K562 (cell line): ENCODE results near the gene PRSS53. TPM values are rescaled to one million over a fixed set of nuclear protein-coding genes. Genes with fewer than 3 reads are reported as not detected.

Experiments used
- ATAC-seq: fragments of 200-7000 bp; cut with Tn5 transposase; 3 replicates; pipeline ENCODE4 v1.9.1; 2020; ENCODE audit warnings: moderate library complexity
- BruUV-seq: library from RNA; stranded (reverse); fragments of 400-500 nt; replicated peaks from 2 replicates; lab custom pipeline; 2021; lab: Mats Ljungman, UMichigan
- CTCF ChIA-PET: fragments of 300-600 bp; formaldehyde crosslinking; extraction: SDS; loops from one replicate; lab custom pipeline; 2021; ENCODE audit warnings: low intra/inter-chr PET ratio; lab: Yijun Ruan, JAX
- POLR2A ChIA-PET: fragments of 300-600, 350-650 bp; sonication (Branson Sonifier 250); formaldehyde crosslinking; extraction: SDS; loops from one replicate; lab custom pipeline; 2021; ENCODE audit warnings: antibody characterized with exemption, inconsistent platforms; lab: Yijun Ruan, JAX
- DNase-seq, 4 experiments: peaks; one replicate each; pipeline versions ENCODE4 v3.0.0 to v3.0.0-alpha.2; 2011 to 2018; ENCODE audit warnings: low spot score in 3 of 4, mixed read lengths in 3 of 4; ENCODE audit errors: extremely low read depth in 1 of 4
- FAIRE-seq: peaks from 2 replicates; lab custom pipeline; 2011; peaks lifted over from hg19 to GRCh38; lab: Jason Lieb, UNC
- H2AFZ ChIP-seq: 2 replicates; pipeline ENCODE4 v1.6.0; 2011; ENCODE audit warnings: low read depth, low read length, control low read depth, inconsistent platforms
- H3K27ac ChIP-seq: fragments of 200-600 bp; 3 replicates; pipeline ENCODE4 v1.8.0; 2011; ENCODE audit warnings: low read depth, mild to moderate bottlenecking, control low read depth, inconsistent platforms, low read length, moderate library complexity, mixed read lengths; ENCODE audit errors: extremely low read depth
- H3K27me3 ChIP-seq, 2 experiments: fragments of 300-600 bp in 1 of 2; 2 replicates in 1 of 2; 3 replicates in 1 of 2; pipeline versions ENCODE4 v1.6.0 to v1.8.0; 2011; ENCODE audit warnings: inconsistent platforms in 2 of 2, low read length in 2 of 2, mild to moderate bottlenecking in 1 of 2, mixed read lengths in 1 of 2, moderate library complexity in 1 of 2; ENCODE audit not compliant: control insufficient read depth in 2 of 2, insufficient read depth in 2 of 2
- H3K36me3 ChIP-seq: fragments of 300-600 bp; 3 replicates; pipeline ENCODE4 v1.8.0; 2011; ENCODE audit warnings: mild to moderate bottlenecking, low read length, inconsistent platforms; ENCODE audit not compliant: control insufficient read depth, insufficient read depth
- H3K4me1 ChIP-seq, 2 experiments: fragments of 200-600 bp in 1 of 2; replicated peaks in 1 of 2; 2 replicates in 1 of 2; 3 replicates in 1 of 2; pipeline versions ENCODE4 v1.5.1 to v1.8.0; 2011; ENCODE audit warnings: inconsistent platforms in 2 of 2, low read length in 2 of 2, mild to moderate bottlenecking in 1 of 2, mixed read lengths in 1 of 2, moderate library complexity in 1 of 2; ENCODE audit not compliant: control insufficient read depth in 2 of 2, insufficient read depth in 2 of 2
- H3K4me2 ChIP-seq: 2 replicates; pipeline ENCODE4 v1.6.1; 2011; ENCODE audit warnings: low read length, control low read depth, inconsistent platforms, mixed read lengths; ENCODE audit not compliant: insufficient read depth
- H3K4me3 ChIP-seq: fragments of 200-600 bp; sonication (generic), shearing (Covaris generic); 2 replicates; pipeline ENCODE4 v1.5.1; 2016; ENCODE audit warnings: control low read depth, inconsistent platforms
- H3K79me2 ChIP-seq: fragments of 200-600 bp; 3 replicates; pipeline ENCODE4 v1.8.0; 2011; ENCODE audit warnings: low read length, inconsistent platforms; ENCODE audit not compliant: control insufficient read depth, insufficient read depth
- H3K9ac ChIP-seq, 2 experiments: 2 replicates each; pipeline versions ENCODE4 v1.6.0 to v1.6.1; 2011; ENCODE audit warnings: low read depth in 2 of 2, low read length in 2 of 2, control low read depth in 1 of 2, inconsistent platforms in 1 of 2, mild to moderate bottlenecking in 1 of 2, mixed read lengths in 1 of 2; ENCODE audit not compliant: insufficient read depth in 1 of 2
- H3K9me1 ChIP-seq: one replicate; pipeline ENCODE4 v1.6.0; 2011; ENCODE audit warnings: inconsistent platforms, mild to moderate bottlenecking, low read length, moderate library complexity; ENCODE audit not compliant: control insufficient read depth, insufficient read depth
- H3K9me3 ChIP-seq: replicated peaks from 2 replicates; pipeline ENCODE4 v1.5.1; 2011; ENCODE audit warnings: low read depth, low read length, inconsistent platforms; ENCODE audit not compliant: control insufficient read depth, insufficient read depth
- H4K20me1 ChIP-seq: replicated peaks from 2 replicates; pipeline ENCODE4 v1.6.1; 2011; ENCODE audit warnings: low read length, inconsistent platforms, mixed read lengths; ENCODE audit not compliant: control insufficient read depth, insufficient read depth
- ASH1L ChIP-seq: fragments of 450-650 bp; IDR thresholded peaks from 2 replicates; pipeline ENCODE4 v1.6.1; 2018; ENCODE audit warnings: borderline replicate concordance, mild to moderate bottlenecking, low read depth; ENCODE audit not compliant: partially characterized antibody
- CREB1 ChIP-seq, 2 experiments: sonication (generic) in 1 of 2; formaldehyde crosslinking in 1 of 2; IDR thresholded peaks; 2 replicates each; pipeline versions ENCODE4 v1.6.1 to v1.8.0; 2012 to 2022; ENCODE audit warnings: inconsistent platforms in 1 of 2, mild to moderate bottlenecking in 1 of 2, missing genetic modification reagents in 1 of 2, moderate library complexity in 1 of 2
- GTF2F1 ChIP-seq: IDR thresholded peaks from 2 replicates; pipeline ENCODE4 v1.6.1; 2011; ENCODE audit warnings: low read depth, low read length, improper control_type of control experiment
- HCFC1 ChIP-seq: IDR thresholded peaks from 2 replicates; pipeline ENCODE4 v1.6.1; 2012; ENCODE audit warnings: low read depth, low read length, improper control_type of control experiment
- MAX ChIP-seq: sonication (generic); formaldehyde crosslinking; IDR thresholded peaks from 2 replicates; pipeline ENCODE4 v1.9.0; 2022; ENCODE audit warnings: mild to moderate bottlenecking, missing genetic modification reagents
- NR2C1 ChIP-seq, 2 experiments: fragments of 450-650 bp; IDR thresholded peaks; 2 replicates each; pipeline ENCODE4 v1.6.1; 2017; ENCODE audit warnings: mild to moderate bottlenecking in 2 of 2, antibody characterized with exemption in 1 of 2, inconsistent platforms in 1 of 2, missing compliant biosample characterization in 1 of 2, missing genetic modification characterization in 1 of 2
- RBM34 ChIP-seq: fragments of 200-400 bp; formaldehyde crosslinking; IDR thresholded peaks from 2 replicates; pipeline ENCODE4 v1.6.1; 2018; ENCODE audit warnings: low read length, borderline replicate concordance; ENCODE audit not compliant: insufficient read depth
- SIN3B ChIP-seq: fragments of 450-650 bp; IDR thresholded peaks from 2 replicates; pipeline ENCODE4 v1.6.1; 2017; ENCODE audit warnings: low read depth, mild to moderate bottlenecking, moderate library complexity
- SMAD4 ChIP-seq: fragments of 250-450 bp; sonication (Bioruptor Pico); conservative IDR thresholded peaks from 2 replicates; pipeline ENCODE4 v1.8.0; 2021; ENCODE audit warnings: inconsistent platforms, mild to moderate bottlenecking, moderate library complexity
- WGBS: fragments of 100-300 bp; shearing (Covaris generic); methylation state at CpG from one replicate; pipeline ENCODE4 v1.1.6; 2016; ENCODE audit warnings: low coverage, mixed read lengths; ENCODE audit not compliant: insufficient coverage; ENCODE audit errors: missing lambda C conversion rate; 5-methylcytosine and 5-hydroxymethylcytosine counted together
- in situ Hi-C: fragments of 300-500 bp; cut with MboI; formaldehyde crosslinking; loops from 4 replicates; pipeline ENCODE4 v1.15.0; 2018; ENCODE audit warnings: inconsistent platforms, mixed read lengths
- intact Hi-C: fragments of 100-400 bp; cut with micrococcal nuclease; formaldehyde crosslinking; loops from 2 replicates; pipeline ENCODE4 v1.14.2; 2022
- polyA plus RNA-seq, 8 experiments: library from polyadenylated mRNA; depleted of rRNA in 4 of 8; stranded (reverse) in 5 of 8; unstranded in 3 of 8; fragments of >200 nt; fragmentation: Nextera tagmentation in 2 of 8; fragmentation: Illumina TruSeq in 1 of 8; extraction: Ambion mirVana in 2 of 8; extraction: Trizol in 1 of 8; gene quantifications; 2 replicates each; pipeline versions ENCODE4 v1.2.1 to v1.2.3, GENCODE V29; 2011 to 2014; ENCODE audit warnings: inconsistent platforms in 1 of 8, missing spikeins in 1 of 8
- total RNA-seq, 7 experiments: library from RNA; depleted of rRNA in 6 of 7; stranded (reverse); fragments of >200 nt in 6 of 7; fragmentation: Illumina TruSeq in 2 of 7; extraction: Trizol in 2 of 7; gene quantifications; 2 replicates each; pipeline versions ENCODE4 v1.2.1 to v1.2.3, GENCODE V29; 2011 to 2021; ENCODE audit warnings: low replicate concordance in 1 of 7
- TF ChIP-seq, protein P1 (sequence below), 2 experiments: fragments of 450-650 bp; IDR thresholded peaks; 2 replicates each; pipeline ENCODE4 v1.6.1; 2018; ENCODE audit warnings: mild to moderate bottlenecking in 2 of 2, low read depth in 1 of 2; ENCODE audit not compliant: partially characterized antibody in 2 of 2
- TF ChIP-seq, protein P2 (sequence below): sonication (generic); formaldehyde crosslinking; IDR thresholded peaks from 2 replicates; pipeline ENCODE4 v1.8.0; 2023; ENCODE audit warnings: mild to moderate bottlenecking, missing genetic modification reagents

The PRSS53 gene
- total and polyA plus RNA-seq, 9 of the 15 experiments (the other 6 are each of a cell fraction or from before 2014, with no cell fraction given) = 0.40 to 1.9 (median 0.78) TPM; not detected in 2

DNA sequence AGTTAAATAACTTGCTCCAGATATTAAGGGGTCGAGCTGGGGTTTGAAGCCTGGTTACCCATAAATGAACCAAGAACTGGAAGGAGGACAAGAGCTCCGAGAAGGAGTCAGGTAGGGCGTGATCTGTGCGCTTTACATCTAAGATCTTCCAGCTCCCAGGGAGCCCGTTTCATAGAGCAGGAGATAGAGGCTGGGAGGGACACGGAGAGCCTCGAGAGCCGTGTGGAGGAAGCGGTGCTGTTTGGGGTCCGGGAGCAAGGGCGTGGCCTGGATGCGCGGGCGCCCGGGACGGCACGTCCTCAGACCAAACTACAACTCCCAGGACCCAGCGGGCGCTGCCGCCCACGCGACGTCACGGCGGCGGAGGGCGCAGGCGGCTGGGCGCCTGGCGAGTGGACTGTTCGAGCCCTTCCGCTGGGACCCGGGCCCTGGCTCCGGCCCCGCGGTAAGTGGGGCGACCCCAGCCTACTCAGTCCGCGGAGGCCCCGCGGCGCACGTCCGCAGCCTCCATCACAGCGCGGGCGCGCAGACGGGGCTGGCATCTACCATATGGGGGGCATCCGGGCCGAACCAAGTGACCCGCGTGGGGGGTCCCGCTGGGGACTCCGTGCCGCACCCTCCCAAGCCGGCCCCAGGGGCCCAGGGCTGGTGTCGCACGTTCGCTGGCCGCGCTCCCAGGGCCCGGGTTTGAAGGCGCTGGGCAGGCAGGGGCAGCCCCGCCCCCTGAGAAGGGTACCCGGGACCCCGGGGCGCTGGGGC lies 19.5 kb upstream of the PRSS53 start, which contains the start of gene BCKDK:
BCKDK (plus strand) TSS at position 352 of the 759 bp plus-strand sequence. CDS start 838 bp downstream, outside the sequence.
- DNase-seq (peak; percentile 86 to 92 (median 88)), FAIRE-seq (peak; percentile 84), ATAC-seq (peak; percentile 96)
- WGBS = 3% methylated on average over 46 of the region's 68 CpGs
- in situ Hi-C loops (no loop called here), intact Hi-C loops (loop anchor here (5.0 kb wide), 1 partner anchor 34 kb away; no protein-coding TSS in a partner anchor)
- H3K79me2 ChIP-seq = peaks cover 13% of the 10 kb centered on the region
- CTCF ChIA-PET = no interaction called here
- no peaks in the 10 kb centered on the region for H4K20me1 ChIP-seq
- H3K9ac ChIP-seq = peak within 1 kb of the TSS; percentile 87 to 93
- BruUV-seq = no TSS peak
- H3K36me3 ChIP-seq = peaks cover 41% of the 10 kb centered on the region; the same call in 2 of the 3 replicates
- H3K27ac ChIP-seq = peak within 1 kb of the TSS; percentile 61
- peak within 1 kb of the TSS; percentile 98 for H3K4me3 ChIP-seq
- no peaks in the 10 kb centered on the region for H3K9me1 ChIP-seq
- H3K4me2 ChIP-seq = peak within 1 kb of the TSS; percentile 81
- peaks cover 8 to 36% of the 10 kb centered on the region in 2 experiments for H3K4me1 ChIP-seq
- POLR2A ChIA-PET = interaction anchor here (0.6 to 1.6 kb wide), 4 partner anchors 9 to 72 kb away, joined by 3 to 6 read pairs (median 4); partner anchors contain the start of genes FUS and KAT8
- H2AFZ ChIP-seq = peak within 1 kb of the TSS; percentile 99
- no peaks in the 10 kb centered on the region for H3K9me3 ChIP-seq
- no peaks in the 10 kb centered on the region for H3K27me3 ChIP-seq
- peak; percentile 54; the same call in 1 of the 2 replicates for TF ChIP-seq MAX (CRISPR knock-in tag)
- TF ChIP-seq GTF2F1 = 0 out of 2 replicates have a peak, but pooled peaks have one; percentile 31
- peak; percentile 96 for TF ChIP-seq HCFC1
- peak; percentile 43; the same call in 1 of the 2 replicates for TF ChIP-seq SMAD4 (CRISPR knock-in tag)
- TF ChIP-seq, protein P1, sequence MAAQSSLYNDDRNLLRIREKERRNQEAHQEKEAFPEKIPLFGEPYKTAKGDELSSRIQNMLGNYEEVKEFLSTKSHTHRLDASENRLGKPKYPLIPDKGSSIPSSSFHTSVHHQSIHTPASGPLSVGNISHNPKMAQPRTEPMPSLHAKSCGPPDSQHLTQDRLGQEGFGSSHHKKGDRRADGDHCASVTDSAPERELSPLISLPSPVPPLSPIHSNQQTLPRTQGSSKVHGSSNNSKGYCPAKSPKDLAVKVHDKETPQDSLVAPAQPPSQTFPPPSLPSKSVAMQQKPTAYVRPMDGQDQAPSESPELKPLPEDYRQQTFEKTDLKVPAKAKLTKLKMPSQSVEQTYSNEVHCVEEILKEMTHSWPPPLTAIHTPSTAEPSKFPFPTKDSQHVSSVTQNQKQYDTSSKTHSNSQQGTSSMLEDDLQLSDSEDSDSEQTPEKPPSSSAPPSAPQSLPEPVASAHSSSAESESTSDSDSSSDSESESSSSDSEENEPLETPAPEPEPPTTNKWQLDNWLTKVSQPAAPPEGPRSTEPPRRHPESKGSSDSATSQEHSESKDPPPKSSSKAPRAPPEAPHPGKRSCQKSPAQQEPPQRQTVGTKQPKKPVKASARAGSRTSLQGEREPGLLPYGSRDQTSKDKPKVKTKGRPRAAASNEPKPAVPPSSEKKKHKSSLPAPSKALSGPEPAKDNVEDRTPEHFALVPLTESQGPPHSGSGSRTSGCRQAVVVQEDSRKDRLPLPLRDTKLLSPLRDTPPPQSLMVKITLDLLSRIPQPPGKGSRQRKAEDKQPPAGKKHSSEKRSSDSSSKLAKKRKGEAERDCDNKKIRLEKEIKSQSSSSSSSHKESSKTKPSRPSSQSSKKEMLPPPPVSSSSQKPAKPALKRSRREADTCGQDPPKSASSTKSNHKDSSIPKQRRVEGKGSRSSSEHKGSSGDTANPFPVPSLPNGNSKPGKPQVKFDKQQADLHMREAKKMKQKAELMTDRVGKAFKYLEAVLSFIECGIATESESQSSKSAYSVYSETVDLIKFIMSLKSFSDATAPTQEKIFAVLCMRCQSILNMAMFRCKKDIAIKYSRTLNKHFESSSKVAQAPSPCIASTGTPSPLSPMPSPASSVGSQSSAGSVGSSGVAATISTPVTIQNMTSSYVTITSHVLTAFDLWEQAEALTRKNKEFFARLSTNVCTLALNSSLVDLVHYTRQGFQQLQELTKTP (IDR thresholded peaks at IDR 0.05; ENCODE audit: low read depth in 1 of 2, partially characterized antibody in 2 of 2) = peak in 1 of 2 experiments; percentile 48
- no peak for TF ChIP-seq NR2C1 (IDR thresholded peaks at IDR 0.05)
- no peak for TF ChIP-seq NR2C1 (tag; IDR thresholded peaks at IDR 0.05)
- TF ChIP-seq, protein P2, sequence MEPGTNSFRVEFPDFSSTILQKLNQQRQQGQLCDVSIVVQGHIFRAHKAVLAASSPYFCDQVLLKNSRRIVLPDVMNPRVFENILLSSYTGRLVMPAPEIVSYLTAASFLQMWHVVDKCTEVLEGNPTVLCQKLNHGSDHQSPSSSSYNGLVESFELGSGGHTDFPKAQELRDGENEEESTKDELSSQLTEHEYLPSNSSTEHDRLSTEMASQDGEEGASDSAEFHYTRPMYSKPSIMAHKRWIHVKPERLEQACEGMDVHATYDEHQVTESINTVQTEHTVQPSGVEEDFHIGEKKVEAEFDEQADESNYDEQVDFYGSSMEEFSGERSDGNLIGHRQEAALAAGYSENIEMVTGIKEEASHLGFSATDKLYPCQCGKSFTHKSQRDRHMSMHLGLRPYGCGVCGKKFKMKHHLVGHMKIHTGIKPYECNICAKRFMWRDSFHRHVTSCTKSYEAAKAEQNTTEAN (CRISPR knock-in tag) = no peak
- TF ChIP-seq RBM34 = 0 out of 2 replicates have a peak, but pooled peaks have one; percentile 59
- TF ChIP-seq CREB1 (IDR thresholded peaks at IDR 0.05) = peak; percentile 89
- TF ChIP-seq CREB1 (CRISPR knock-in tag; IDR thresholded peaks at IDR 0.05) = peak; percentile 93
- TF ChIP-seq SIN3B = peak; percentile 32; the same call in 1 of the 2 replicates
- TF ChIP-seq ASH1L = no peak
